HCT116 (cell line): ENCODE measurements around the gene DNASE1L3. TPM values are rescaled to one million over a fixed set of nuclear protein-coding genes. Genes with fewer than 3 reads are reported as not detected.

Experiments
- ATAC-seq: fragments of 200-7000 bp; cut with Tn5 transposase; 2 replicates; pipeline ENCODE4 v1.9.1; 2020; ENCODE audit warnings: mild to moderate bottlenecking, moderate library complexity
- BruUV-seq: library from RNA; stranded (reverse); fragments of 400-500 nt; replicated peaks from 2 replicates; lab custom pipeline; 2021; lab: Mats Ljungman, UMichigan
- CTCF ChIA-PET: fragments of 300-600 bp; sonication (Branson Sonifier 250); formaldehyde crosslinking; loops from one replicate; lab custom pipeline; 2021; ENCODE audit warnings: antibody characterized with exemption; lab: Charles Lee
- POLR2A ChIA-PET: fragments of 300-600, 350-600 bp; sonication (Branson Sonifier 250); formaldehyde crosslinking; loops from one replicate; lab custom pipeline; 2021; ENCODE audit warnings: antibody characterized with exemption; lab: Charles Lee
- RAD21 ChIA-PET, 2 experiments: fragments of 300-600 bp; sonication (Branson Sonifier 250); formaldehyde crosslinking; loops; one replicate each; lab custom pipeline; 2023; ENCODE audit warnings: low total read pairs in 2 of 2; ENCODE audit not compliant: uncharacterized antibody in 2 of 2, unreplicated experiment in 2 of 2, low non-redundant PET in 1 of 2; lab: Charles Lee
- DNase-seq: peaks from one replicate; pipeline ENCODE4 v3.0.0-alpha.2; 2010; ENCODE audit warnings: low read depth, low spot score
- H2AFZ ChIP-seq: fragments of 200-600 bp; shearing (Covaris generic), sonication (generic); 2 replicates; pipeline ENCODE4 v1.6.1; 2017; ENCODE audit warnings: low read depth, mixed run types, mixed read lengths, antibody characterized with exemption, low read length; ENCODE audit not compliant: poor library complexity, severe bottlenecking
- H3K27ac ChIP-seq: 2 replicates; pipeline ENCODE4 v1.5.1; 2012; ENCODE audit warnings: low read depth, low read length
- H3K27me3 ChIP-seq: fragments of 200-600 bp; sonication (generic); 2 replicates; pipeline ENCODE4 v1.6.1; 2016; ENCODE audit warnings: mixed run types, low read length, mixed read lengths; ENCODE audit not compliant: insufficient read depth
- H3K36me3 ChIP-seq, 2 experiments: fragments of 200-500 bp in 1 of 2; fragments of 200-600 bp in 1 of 2; sonication (Bioruptor generic) in 1 of 2; sonication (generic) in 1 of 2; 2 replicates each; pipeline versions ENCODE4 v1.5.1 to v1.6.1; 2014 to 2016; ENCODE audit warnings: low read length in 2 of 2, inconsistent platforms in 1 of 2, mixed read lengths in 1 of 2, mixed run types in 1 of 2; ENCODE audit not compliant: insufficient read depth in 2 of 2, control insufficient read depth in 1 of 2
- H3K4me1 ChIP-seq, 2 experiments: fragments of 200-600 bp in 1 of 2; sonication (generic) in 1 of 2; 2 replicates each; pipeline versions ENCODE4 v1.5.1 to v1.6.1; 2012 to 2017; ENCODE audit warnings: low read length in 2 of 2, inconsistent platforms in 1 of 2, mild to moderate bottlenecking in 1 of 2, mixed read lengths in 1 of 2, mixed run types in 1 of 2, moderate library complexity in 1 of 2; ENCODE audit not compliant: insufficient read depth in 2 of 2, control insufficient read depth in 1 of 2
- H3K4me2 ChIP-seq: fragments of 200-600 bp; sonication (generic); 2 replicates; pipeline ENCODE4 v1.6.1; 2017; ENCODE audit warnings: mixed run types, low read length, mixed read lengths
- H3K4me3 ChIP-seq, 2 experiments: fragments of 200-600 bp in 1 of 2; sonication (generic) in 1 of 2; replicated peaks in 1 of 2; 2 replicates each; pipeline ENCODE4 v1.5.1; 2011 to 2016; ENCODE audit warnings: low read length in 2 of 2, control low read depth in 1 of 2, low read depth in 1 of 2, mild to moderate bottlenecking in 1 of 2, mixed read lengths in 1 of 2, mixed run types in 1 of 2
- H3K79me2 ChIP-seq: fragments of 200-600 bp; sonication (generic); 2 replicates; pipeline ENCODE4 v1.6.1; 2017; ENCODE audit warnings: mild to moderate bottlenecking, mixed run types, low read length, moderate library complexity, mixed read lengths; ENCODE audit not compliant: insufficient read depth
- H3K9ac ChIP-seq: fragments of 200-600 bp; sonication (generic); 2 replicates; pipeline ENCODE4 v1.6.1; 2016; ENCODE audit warnings: low read length, mixed read lengths
- H3K9me2 ChIP-seq: fragments of 200-600 bp; sonication (generic), shearing (Covaris generic); 2 replicates; pipeline ENCODE4 v1.6.1; 2017; ENCODE audit warnings: mixed run types, mild to moderate bottlenecking, moderate library complexity; ENCODE audit not compliant: insufficient read depth
- H3K9me3 ChIP-seq, 2 experiments: fragments of 200-500 bp in 1 of 2; fragments of 200-600 bp in 1 of 2; sonication (Bioruptor generic) in 1 of 2; sonication (generic) in 1 of 2; 2 replicates each; pipeline ENCODE4 v1.6.1; 2014 to 2017; ENCODE audit warnings: low read length in 2 of 2, mixed read lengths in 2 of 2, inconsistent platforms in 1 of 2, low read depth in 1 of 2, mild to moderate bottlenecking in 1 of 2, mixed run types in 1 of 2, moderate library complexity in 1 of 2; ENCODE audit not compliant: control insufficient read depth in 1 of 2, insufficient read depth in 1 of 2
- H4K20me1 ChIP-seq: fragments of 200-600 bp; sonication (generic), shearing (Covaris generic); 2 replicates; pipeline ENCODE4 v1.6.1; 2017; ENCODE audit warnings: mixed run types, mild to moderate bottlenecking, moderate library complexity; ENCODE audit not compliant: insufficient read depth
- CBX3 ChIP-seq: IDR thresholded peaks from 2 replicates; pipeline ENCODE4 v1.6.1; 2012; ENCODE audit warnings: low read depth
- EGR1 ChIP-seq: IDR thresholded peaks from 2 replicates; pipeline ENCODE4 v1.6.1; 2012; ENCODE audit warnings: low read depth
- EZH2phosphoT487 ChIP-seq: fragments of 200-600 bp; IDR thresholded peaks from 2 replicates; pipeline ENCODE4 v1.6.1; 2018; ENCODE audit warnings: antibody characterized with exemption, borderline replicate concordance
- FOSL1 ChIP-seq: IDR thresholded peaks from 2 replicates; pipeline ENCODE4 v1.6.1; 2012; ENCODE audit warnings: low read depth
- JUND ChIP-seq: IDR thresholded peaks from 2 replicates; pipeline ENCODE4 v1.6.1; 2012
- intact Hi-C: fragments of 100-400 bp; cut with micrococcal nuclease; formaldehyde crosslinking; loops from 2 replicates; pipeline ENCODE4 v1.10.0; 2022
- total RNA-seq: library from RNA; stranded (reverse); gene quantifications from one replicate; pipeline ENCODE4 v1.2.1, GENCODE V29; 2021; ENCODE audit not compliant: unreplicated experiment
- TF ChIP-seq, protein P1 (sequence below), 3 experiments: fragments of 200-600 bp in 1 of 3; sonication (generic) in 1 of 3; IDR thresholded peaks in 2 of 3; conservative IDR thresholded peaks in 1 of 3; 2 replicates each; pipeline ENCODE4 v1.5.1; 2012 to 2017; ENCODE audit warnings: low read depth in 2 of 3, low read length in 2 of 3, antibody characterized with exemption in 1 of 3, borderline replicate concordance in 1 of 3, control low read depth in 1 of 3, mild to moderate bottlenecking in 1 of 3, mixed read lengths in 1 of 3, mixed run types in 1 of 3, moderate library complexity in 1 of 3; ENCODE audit not compliant: insufficient read depth in 1 of 3
- TF ChIP-seq, protein P2 (sequence below): IDR thresholded peaks from 2 replicates; pipeline ENCODE4 v1.6.1; 2011; ENCODE audit warnings: mild to moderate bottlenecking, low read length, moderate library complexity; ENCODE audit not compliant: insufficient replicate concordance; ENCODE audit errors: extremely low read depth

DNASE1L3 gene
- total RNA-seq, 1 experiment from 2014 or later = not detected

DNA sequence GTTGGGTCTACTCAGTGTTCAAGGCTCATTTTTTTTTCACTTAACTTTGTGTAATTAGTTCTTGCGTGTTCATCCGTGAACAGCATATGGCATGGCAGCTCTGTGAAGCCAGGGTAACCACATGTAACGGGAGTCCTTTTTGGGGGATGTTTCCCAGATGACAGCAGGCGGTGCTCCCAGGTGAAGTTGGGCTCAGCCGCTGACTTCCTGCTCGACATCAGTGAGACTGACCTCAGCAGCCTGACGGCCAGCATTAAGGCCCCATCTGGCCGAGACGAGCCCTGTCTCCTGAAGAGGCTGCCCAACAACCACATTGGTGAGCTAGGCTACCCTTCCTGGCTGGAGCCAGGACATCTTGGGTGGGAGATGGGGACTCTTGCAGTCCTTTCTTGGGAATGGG is 62.7 kb downstream of the DNASE1L3 start:
- POLR2A ChIA-PET = no interaction called here
- no peak for ATAC-seq
- CTCF ChIA-PET = no interaction called here

More for the DNA sequence above, 62.7 kb downstream of the DNASE1L3 start:
- Histone ChIP-seq H3K27me3 (no peaks in the 10 kb centered on the region), H3K79me2 (no peaks in the 10 kb centered on the region), H3K4me2 (no peak overlapping the region), H3K9me3 (no peaks in the 10 kb centered on the region), H3K4me1 (no peaks in the 10 kb centered on the region), H3K9me2 (no peaks in the 10 kb centered on the region), H3K27ac (no peak overlapping the region), H3K4me3 (no peak overlapping the region), H3K9ac (no peak overlapping the region), H4K20me1 (no peaks in the 10 kb centered on the region), H2AFZ (no peak overlapping the region), H3K36me3 (peaks cover 23 to 43% of the 10 kb centered on the region in 2 experiments)
- RAD21 ChIA-PET = no interaction called here
- TF ChIP-seq, protein P1, sequence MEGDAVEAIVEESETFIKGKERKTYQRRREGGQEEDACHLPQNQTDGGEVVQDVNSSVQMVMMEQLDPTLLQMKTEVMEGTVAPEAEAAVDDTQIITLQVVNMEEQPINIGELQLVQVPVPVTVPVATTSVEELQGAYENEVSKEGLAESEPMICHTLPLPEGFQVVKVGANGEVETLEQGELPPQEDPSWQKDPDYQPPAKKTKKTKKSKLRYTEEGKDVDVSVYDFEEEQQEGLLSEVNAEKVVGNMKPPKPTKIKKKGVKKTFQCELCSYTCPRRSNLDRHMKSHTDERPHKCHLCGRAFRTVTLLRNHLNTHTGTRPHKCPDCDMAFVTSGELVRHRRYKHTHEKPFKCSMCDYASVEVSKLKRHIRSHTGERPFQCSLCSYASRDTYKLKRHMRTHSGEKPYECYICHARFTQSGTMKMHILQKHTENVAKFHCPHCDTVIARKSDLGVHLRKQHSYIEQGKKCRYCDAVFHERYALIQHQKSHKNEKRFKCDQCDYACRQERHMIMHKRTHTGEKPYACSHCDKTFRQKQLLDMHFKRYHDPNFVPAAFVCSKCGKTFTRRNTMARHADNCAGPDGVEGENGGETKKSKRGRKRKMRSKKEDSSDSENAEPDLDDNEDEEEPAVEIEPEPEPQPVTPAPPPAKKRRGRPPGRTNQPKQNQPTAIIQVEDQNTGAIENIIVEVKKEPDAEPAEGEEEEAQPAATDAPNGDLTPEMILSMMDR (IDR thresholded peaks at IDR 0.05 in 2 of 3, conservative IDR thresholded peaks at IDR 0.05 in 1 of 3; ENCODE audit: borderline replicate concordance in 1 of 3, insufficient read depth in 1 of 3, low read depth in 2 of 3, low read length in 2 of 3) = no peak
- TF ChIP-seq EZH2phosphoT487 (no peak), EGR1 (no peak), FOSL1 (no peak), CBX3 (no peak), JUND (no peak)
- TF ChIP-seq, protein P2, sequence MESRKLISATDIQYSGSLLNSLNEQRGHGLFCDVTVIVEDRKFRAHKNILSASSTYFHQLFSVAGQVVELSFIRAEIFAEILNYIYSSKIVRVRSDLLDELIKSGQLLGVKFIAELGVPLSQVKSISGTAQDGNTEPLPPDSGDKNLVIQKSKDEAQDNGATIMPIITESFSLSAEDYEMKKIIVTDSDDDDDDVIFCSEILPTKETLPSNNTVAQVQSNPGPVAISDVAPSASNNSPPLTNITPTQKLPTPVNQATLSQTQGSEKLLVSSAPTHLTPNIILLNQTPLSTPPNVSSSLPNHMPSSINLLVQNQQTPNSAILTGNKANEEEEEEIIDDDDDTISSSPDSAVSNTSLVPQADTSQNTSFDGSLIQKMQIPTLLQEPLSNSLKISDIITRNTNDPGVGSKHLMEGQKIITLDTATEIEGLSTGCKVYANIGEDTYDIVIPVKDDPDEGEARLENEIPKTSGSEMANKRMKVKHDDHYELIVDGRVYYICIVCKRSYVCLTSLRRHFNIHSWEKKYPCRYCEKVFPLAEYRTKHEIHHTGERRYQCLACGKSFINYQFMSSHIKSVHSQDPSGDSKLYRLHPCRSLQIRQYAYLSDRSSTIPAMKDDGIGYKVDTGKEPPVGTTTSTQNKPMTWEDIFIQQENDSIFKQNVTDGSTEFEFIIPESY = no peak
- DNase-seq = no peak
- BruUV-seq = no TSS peak
- intact Hi-C loops = no loop called here
